Ectodermal cell (in vitro differentiated cells): ENCODE results near the gene ZNF296.

Experiments
- H3K27ac ChIP-seq: 2 replicates; pipeline ENCODE4 v1.7.0; 2013; ENCODE audit warnings: mild to moderate bottlenecking, low read depth, low read length; ENCODE audit not compliant: insufficient read depth, poor library complexity, severe bottlenecking
- H3K27me3 ChIP-seq: 2 replicates; pipeline ENCODE4 v1.7.0; 2013; ENCODE audit warnings: mild to moderate bottlenecking, low read length; ENCODE audit not compliant: insufficient read depth, control insufficient read depth, poor library complexity, severe bottlenecking
- H3K36me3 ChIP-seq: one replicate; pipeline ENCODE4 v1.7.0; 2013; ENCODE audit warnings: low read length; ENCODE audit not compliant: control insufficient read depth, insufficient read depth
- H3K4me1 ChIP-seq: one replicate; pipeline ENCODE4 v1.7.0; 2013; ENCODE audit warnings: low read length; ENCODE audit not compliant: control insufficient read depth, insufficient read depth
- H3K4me3 ChIP-seq: 2 replicates; pipeline ENCODE4 v1.7.0; 2013; ENCODE audit warnings: low read depth, low read length, control low read depth; ENCODE audit not compliant: insufficient read depth
- H3K9me3 ChIP-seq: 2 replicates; pipeline ENCODE4 v1.7.0; 2013; ENCODE audit warnings: mild to moderate bottlenecking, low read length, moderate library complexity; ENCODE audit not compliant: control insufficient read depth
- WGBS, 2 experiments: methylation state at CpG; one replicate each; pipeline ENCODE4 v1.1.7; 2013; ENCODE audit warnings: missing lambda C conversion rate in 2 of 2; 5-methylcytosine and 5-hydroxymethylcytosine counted together

The ZNF296 gene

GRCh38 chr19:45103508-45104319 lies 27.4 kb upstream of the ZNF296 start:
- no peaks in the 10 kb centered on the region for H3K36me3 ChIP-seq
- H3K4me3 ChIP-seq = no peak overlapping the region
- peaks cover 43% of the 10 kb centered on the region for H3K4me1 ChIP-seq
- no peaks in the 10 kb centered on the region for H3K9me3 ChIP-seq
- H3K27me3 ChIP-seq = no peaks in the 10 kb centered on the region
- H3K27ac ChIP-seq = peak overlapping the region; percentile 74
- WGBS, 2 experiments = 44 to 56% methylated on average over 26 of the region's 26 CpGs

- Histone ChIP-seq H3K27ac (peak overlapping the region; percentile 36), H3K4me1 (peaks cover 49% of the 10 kb centered on the region), H3K36me3 (no peaks in the 10 kb centered on the region), H3K4me3 (no peak overlapping the region), H3K27me3 (no peaks in the 10 kb centered on the region), H3K9me3 (no peaks in the 10 kb centered on the region)
- 78 to 82% methylated on average over 15 of the region's 15 CpGs for WGBS, 2 experiments
Observed at GRCh38 chr19:45103156-45103507, 26.9 kb upstream of the ZNF296 start.

- no peaks in the 10 kb centered on the region for H3K27me3 ChIP-seq
- 95 to 96% methylated on average over 7 of the region's 7 CpGs for WGBS, 2 experiments
- H3K27ac ChIP-seq = no peak overlapping the region
Observed at GRCh38 chr19:45102481-45102880, 26.2 kb upstream of the ZNF296 start.

GRCh38 chr19:45101806-45102205 lies 25.5 kb upstream of the ZNF296 start:
- no peaks in the 10 kb centered on the region for H3K36me3 ChIP-seq
- no peak overlapping the region for H3K4me3 ChIP-seq
- WGBS, 2 experiments = 92% methylated on average over 8 of the region's 8 CpGs
- H3K4me1 ChIP-seq = peaks cover 55% of the 10 kb centered on the region
- no peak overlapping the region for H3K27ac ChIP-seq
- H3K27me3 ChIP-seq = no peaks in the 10 kb centered on the region
- no peaks in the 10 kb centered on the region for H3K9me3 ChIP-seq

More at GRCh38 chr19:45102481-45102880, 26.2 kb upstream of the ZNF296 start:
- Histone ChIP-seq H3K9me3 (no peaks in the 10 kb centered on the region), H3K36me3 (no peaks in the 10 kb centered on the region), H3K4me3 (no peak overlapping the region), H3K4me1 (peaks cover 55% of the 10 kb centered on the region)

GRCh38 chr19:45100846-45101252 lies 24.6 kb upstream of the ZNF296 start:
- H3K27ac ChIP-seq = no peak overlapping the region
- no peaks in the 10 kb centered on the region for H3K9me3 ChIP-seq
- H3K36me3 ChIP-seq = no peaks in the 10 kb centered on the region
- no peak overlapping the region for H3K4me3 ChIP-seq
- no peaks in the 10 kb centered on the region for H3K27me3 ChIP-seq
- H3K4me1 ChIP-seq = peaks cover 55% of the 10 kb centered on the region
- WGBS, 2 experiments = 92 to 93% methylated on average over 8 of the region's 8 CpGs

GRCh38 chr19:45100201-45100600 lies 23.9 kb upstream of the ZNF296 start:
- H3K4me3 ChIP-seq = no peak overlapping the region
- H3K27ac ChIP-seq = no peak overlapping the region
- H3K4me1 ChIP-seq = peaks cover 55% of the 10 kb centered on the region
- no peaks in the 10 kb centered on the region for H3K9me3 ChIP-seq
- 92 to 94% methylated on average over 3 of the region's 3 CpGs for WGBS, 2 experiments
- no peaks in the 10 kb centered on the region for H3K36me3 ChIP-seq
- H3K27me3 ChIP-seq = no peaks in the 10 kb centered on the region

GRCh38 chr19:45099467-45100191 lies 23.4 kb upstream of the ZNF296 start:
- WGBS, 2 experiments = 75 to 76% methylated on average over 25 of the region's 25 CpGs
- Histone ChIP-seq H3K27me3 (no peaks in the 10 kb centered on the region), H3K27ac (no peak overlapping the region), H3K36me3 (no peaks in the 10 kb centered on the region), H3K4me3 (no peak overlapping the region), H3K9me3 (no peaks in the 10 kb centered on the region), H3K4me1 (peaks cover 52% of the 10 kb centered on the region)

GRCh38 chr19:45098521-45099466 lies 22.5 kb upstream of the ZNF296 start:
- H3K4me1 ChIP-seq = peaks cover 53% of the 10 kb centered on the region
- H3K27ac ChIP-seq = no peak overlapping the region
- WGBS, 2 experiments = 74 to 80% methylated on average over 15 of the region's 15 CpGs
- no peaks in the 10 kb centered on the region for H3K27me3 ChIP-seq
- H3K9me3 ChIP-seq = no peaks in the 10 kb centered on the region
- no peak overlapping the region for H3K4me3 ChIP-seq
- no peaks in the 10 kb centered on the region for H3K36me3 ChIP-seq

GRCh38 chr19:45097776-45098520 lies 21.7 kb upstream of the ZNF296 start:
- H3K27ac ChIP-seq = no peak overlapping the region
- H3K9me3 ChIP-seq = no peaks in the 10 kb centered on the region
- H3K36me3 ChIP-seq = no peaks in the 10 kb centered on the region
- no peaks in the 10 kb centered on the region for H3K27me3 ChIP-seq
- no peak overlapping the region for H3K4me3 ChIP-seq
- peaks cover 48% of the 10 kb centered on the region for H3K4me1 ChIP-seq
- 76 to 79% methylated on average over 16 of the region's 16 CpGs for WGBS, 2 experiments
